BE2C (cell line): ENCODE results near the gene DNAH10. TPM values are rescaled to one million over a fixed set of nuclear protein-coding genes. Genes with fewer than 3 reads are reported as not detected.

Experiments
- DNase-seq: peaks from one replicate; pipeline ENCODE4 v3.0.0-alpha.2; 2020
- H3K27me3 ChIP-seq: fragments of 250-450 bp; sonication (Bioruptor Pico); 2 replicates; pipeline ENCODE4 v1.5.1; 2020; ENCODE audit warnings: mild to moderate bottlenecking
- H3K36me3 ChIP-seq: fragments of 250-450 bp; sonication (Bioruptor Pico); 2 replicates; pipeline ENCODE4 v1.5.1; 2020; ENCODE audit warnings: mild to moderate bottlenecking
- H3K4me1 ChIP-seq: fragments of 250-450 bp; sonication (Bioruptor Pico); 2 replicates; pipeline ENCODE4 v1.5.1; 2020
- H3K4me3 ChIP-seq: 2 replicates; pipeline ENCODE4 v1.5.1; 2011; ENCODE audit warnings: low read depth, low read length
- H3K9me3 ChIP-seq: fragments of 250-450 bp; sonication (Bioruptor Pico); 2 replicates; pipeline ENCODE4 v1.5.1; 2020
- polyA plus RNA-seq: library from polyadenylated mRNA; unstranded; fragments of >200 nt; gene quantifications from one replicate; pipeline ENCODE4 v1.2.1, GENCODE V29; 2012; ENCODE audit warnings: low read depth, missing spikeins; ENCODE audit not compliant: insufficient read length, insufficient read depth
- TF ChIP-seq, protein P1 (sequence below): IDR thresholded peaks from 2 replicates; pipeline ENCODE4 v1.5.1; 2012; ENCODE audit warnings: mild to moderate bottlenecking, low read depth, low read length

The DNAH10 gene, protein sequence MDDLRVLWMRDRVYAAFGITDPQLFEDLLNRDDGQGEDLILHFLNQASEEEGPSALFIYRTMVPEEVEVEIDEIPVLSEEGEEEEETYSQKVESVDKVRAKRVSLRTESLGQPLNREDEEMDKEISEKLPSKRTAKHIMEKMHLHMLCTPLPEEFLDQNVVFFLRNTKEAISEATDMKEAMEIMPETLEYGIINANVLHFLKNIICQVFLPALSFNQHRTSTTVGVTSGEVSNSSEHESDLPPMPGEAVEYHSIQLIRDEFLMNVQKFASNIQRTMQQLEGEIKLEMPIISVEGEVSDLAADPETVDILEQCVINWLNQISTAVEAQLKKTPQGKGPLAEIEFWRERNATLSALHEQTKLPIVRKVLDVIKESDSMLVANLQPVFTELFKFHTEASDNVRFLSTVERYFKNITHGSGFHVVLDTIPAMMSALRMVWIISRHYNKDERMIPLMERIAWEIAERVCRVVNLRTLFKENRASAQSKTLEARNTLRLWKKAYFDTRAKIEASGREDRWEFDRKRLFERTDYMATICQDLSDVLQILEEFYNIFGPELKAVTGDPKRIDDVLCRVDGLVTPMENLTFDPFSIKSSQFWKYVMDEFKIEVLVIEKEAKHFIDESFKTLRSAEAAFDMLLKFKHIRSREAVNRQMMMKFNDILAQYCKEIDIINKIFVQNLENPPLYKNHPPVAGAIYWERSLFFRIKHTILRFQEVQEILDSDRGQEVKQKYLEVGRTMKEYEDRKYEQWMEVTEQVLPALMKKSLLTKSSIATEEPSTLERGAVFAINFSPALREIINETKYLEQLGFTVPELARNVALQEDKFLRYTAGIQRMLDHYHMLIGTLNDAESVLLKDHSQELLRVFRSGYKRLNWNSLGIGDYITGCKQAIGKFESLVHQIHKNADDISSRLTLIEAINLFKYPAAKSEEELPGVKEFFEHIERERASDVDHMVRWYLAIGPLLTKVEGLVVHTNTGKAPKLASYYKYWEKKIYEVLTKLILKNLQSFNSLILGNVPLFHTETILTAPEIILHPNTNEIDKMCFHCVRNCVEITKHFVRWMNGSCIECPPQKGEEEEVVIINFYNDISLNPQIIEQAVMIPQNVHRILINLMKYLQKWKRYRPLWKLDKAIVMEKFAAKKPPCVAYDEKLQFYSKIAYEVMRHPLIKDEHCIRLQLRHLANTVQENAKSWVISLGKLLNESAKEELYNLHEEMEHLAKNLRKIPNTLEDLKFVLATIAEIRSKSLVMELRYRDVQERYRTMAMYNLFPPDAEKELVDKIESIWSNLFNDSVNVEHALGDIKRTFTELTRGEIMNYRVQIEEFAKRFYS (N-terminal part only)
- polyA plus RNA-seq: 4.9 TPM

DNA sequence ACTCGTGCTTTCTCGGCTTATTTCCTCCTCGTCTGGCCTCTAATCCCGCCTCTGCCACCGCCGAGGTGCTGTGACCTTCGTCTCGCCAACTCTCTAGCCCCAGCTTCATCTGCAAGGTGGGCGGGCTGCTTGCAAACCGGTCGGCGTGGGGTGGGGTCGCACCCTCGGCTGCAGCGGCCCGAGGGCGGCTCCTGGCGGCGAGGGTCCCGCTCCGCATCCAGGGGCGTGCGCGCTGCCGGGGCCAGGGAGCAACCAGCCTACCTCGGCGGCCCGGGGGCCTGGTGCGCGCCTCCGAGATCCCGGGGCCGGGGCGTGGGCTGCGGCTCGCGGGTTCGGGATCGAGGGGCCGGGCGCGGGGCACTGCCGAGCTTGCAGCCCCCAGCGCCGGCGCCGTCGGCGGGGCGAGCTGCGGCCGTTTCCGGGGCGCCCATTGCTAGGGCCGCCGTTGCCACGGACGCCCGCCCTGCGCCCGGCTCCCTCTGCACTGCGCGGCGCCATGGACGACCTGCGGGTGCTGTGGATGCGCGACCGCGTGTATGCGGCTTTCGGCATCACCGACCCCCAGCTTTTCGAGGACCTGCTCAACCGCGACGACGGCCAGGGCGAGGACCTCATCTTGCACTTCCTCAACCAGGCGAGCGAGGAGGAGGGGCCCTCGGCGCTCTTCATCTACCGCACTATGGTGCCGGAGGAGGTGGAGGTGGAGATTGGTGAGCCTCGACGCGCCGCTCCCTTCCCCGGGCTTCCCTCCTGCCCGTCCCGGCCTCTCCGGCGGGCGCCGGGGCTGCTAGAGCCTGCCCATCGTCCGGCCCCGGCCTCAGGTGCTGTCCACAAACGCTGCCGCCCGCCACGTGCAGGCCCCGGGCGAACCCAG, at the start of gene DNAH10:
Gene DNAH10 (plus strand): TSS at position 461 of the 874 bp plus-strand sequence. CDS start 36 bp downstream, at position 497.
- peak; percentile 81 for DNase-seq
- Histone ChIP-seq H3K4me3 (peak within 1 kb of the TSS; percentile 56), H3K9me3 (no peaks in the 10 kb centered on the region), H3K4me1 (no peaks in the 10 kb centered on the region), H3K27me3 (peaks cover 2% of the 10 kb centered on the region; the same call in 1 of the 2 replicates), H3K36me3 (no peaks in the 10 kb centered on the region)
- TF ChIP-seq, protein P1, sequence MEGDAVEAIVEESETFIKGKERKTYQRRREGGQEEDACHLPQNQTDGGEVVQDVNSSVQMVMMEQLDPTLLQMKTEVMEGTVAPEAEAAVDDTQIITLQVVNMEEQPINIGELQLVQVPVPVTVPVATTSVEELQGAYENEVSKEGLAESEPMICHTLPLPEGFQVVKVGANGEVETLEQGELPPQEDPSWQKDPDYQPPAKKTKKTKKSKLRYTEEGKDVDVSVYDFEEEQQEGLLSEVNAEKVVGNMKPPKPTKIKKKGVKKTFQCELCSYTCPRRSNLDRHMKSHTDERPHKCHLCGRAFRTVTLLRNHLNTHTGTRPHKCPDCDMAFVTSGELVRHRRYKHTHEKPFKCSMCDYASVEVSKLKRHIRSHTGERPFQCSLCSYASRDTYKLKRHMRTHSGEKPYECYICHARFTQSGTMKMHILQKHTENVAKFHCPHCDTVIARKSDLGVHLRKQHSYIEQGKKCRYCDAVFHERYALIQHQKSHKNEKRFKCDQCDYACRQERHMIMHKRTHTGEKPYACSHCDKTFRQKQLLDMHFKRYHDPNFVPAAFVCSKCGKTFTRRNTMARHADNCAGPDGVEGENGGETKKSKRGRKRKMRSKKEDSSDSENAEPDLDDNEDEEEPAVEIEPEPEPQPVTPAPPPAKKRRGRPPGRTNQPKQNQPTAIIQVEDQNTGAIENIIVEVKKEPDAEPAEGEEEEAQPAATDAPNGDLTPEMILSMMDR: peak; percentile 59

DNA sequence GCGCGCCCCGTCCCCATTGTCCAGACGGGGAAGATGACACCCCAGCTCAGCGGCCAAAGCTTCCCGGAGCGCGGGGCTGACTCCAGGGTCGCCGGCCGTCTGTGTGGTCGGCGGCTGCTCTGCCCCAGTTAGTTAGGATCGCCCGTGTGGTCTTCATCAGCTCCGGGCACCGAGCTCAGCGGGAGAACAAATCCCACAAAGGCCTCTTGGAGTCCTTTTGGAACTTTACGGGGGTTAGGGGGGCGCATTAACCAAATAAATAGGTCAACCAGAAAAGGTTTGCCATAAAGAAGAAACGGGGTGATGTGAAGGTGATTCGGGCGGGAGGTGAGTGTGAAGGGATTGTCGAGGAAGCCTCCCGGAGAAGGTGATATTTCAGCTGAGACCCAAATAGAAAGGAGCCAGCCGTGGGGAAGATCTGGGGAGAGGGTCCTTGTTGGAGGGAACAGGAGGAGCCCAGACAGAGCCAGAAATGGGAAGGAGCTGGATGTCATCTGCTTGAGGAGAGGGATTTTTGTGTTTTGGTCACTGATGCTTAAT, 49.3 kb upstream of the DNAH10 start:
- no peak for DNase-seq
- Histone ChIP-seq H3K36me3 (peaks cover 4% of the 10 kb centered on the region; the same call in 1 of the 2 replicates), H3K9me3 (no peaks in the 10 kb centered on the region), H3K4me3 (peak overlapping the region; percentile 86), H3K4me1 (peaks cover 5% of the 10 kb centered on the region; the same call in 1 of the 2 replicates), H3K27me3 (no peaks in the 10 kb centered on the region)
- TF ChIP-seq, protein P1: no peak

DNA sequence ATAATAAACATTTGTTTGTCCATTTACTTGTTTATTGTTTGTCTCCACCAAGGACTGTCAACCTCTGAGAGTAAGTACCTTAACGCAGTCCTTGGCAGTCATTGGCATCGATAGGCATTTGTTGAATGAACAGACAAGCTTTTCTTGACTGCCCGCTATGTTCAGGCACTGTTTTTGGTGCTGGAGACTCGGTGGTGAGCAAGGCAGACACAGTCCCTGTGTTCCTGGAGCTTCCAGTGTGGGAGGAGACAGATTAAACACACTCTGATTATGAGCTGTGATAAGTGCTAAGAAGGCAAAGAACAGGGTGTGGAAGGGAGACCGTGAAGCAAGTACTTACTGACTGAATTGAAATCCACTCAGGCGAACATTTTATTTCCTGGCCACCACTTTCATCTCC, 48.7 kb upstream of the DNAH10 start:
- TF ChIP-seq, protein P1: no peak
- Histone ChIP-seq H3K4me1 (peaks cover 5% of the 10 kb centered on the region; the same call in 1 of the 2 replicates), H3K4me3 (peak overlapping the region; percentile 86), H3K9me3 (no peaks in the 10 kb centered on the region), H3K27me3 (no peaks in the 10 kb centered on the region), H3K36me3 (peaks cover 4% of the 10 kb centered on the region; the same call in 1 of the 2 replicates)
- DNase-seq: no peak

DNA sequence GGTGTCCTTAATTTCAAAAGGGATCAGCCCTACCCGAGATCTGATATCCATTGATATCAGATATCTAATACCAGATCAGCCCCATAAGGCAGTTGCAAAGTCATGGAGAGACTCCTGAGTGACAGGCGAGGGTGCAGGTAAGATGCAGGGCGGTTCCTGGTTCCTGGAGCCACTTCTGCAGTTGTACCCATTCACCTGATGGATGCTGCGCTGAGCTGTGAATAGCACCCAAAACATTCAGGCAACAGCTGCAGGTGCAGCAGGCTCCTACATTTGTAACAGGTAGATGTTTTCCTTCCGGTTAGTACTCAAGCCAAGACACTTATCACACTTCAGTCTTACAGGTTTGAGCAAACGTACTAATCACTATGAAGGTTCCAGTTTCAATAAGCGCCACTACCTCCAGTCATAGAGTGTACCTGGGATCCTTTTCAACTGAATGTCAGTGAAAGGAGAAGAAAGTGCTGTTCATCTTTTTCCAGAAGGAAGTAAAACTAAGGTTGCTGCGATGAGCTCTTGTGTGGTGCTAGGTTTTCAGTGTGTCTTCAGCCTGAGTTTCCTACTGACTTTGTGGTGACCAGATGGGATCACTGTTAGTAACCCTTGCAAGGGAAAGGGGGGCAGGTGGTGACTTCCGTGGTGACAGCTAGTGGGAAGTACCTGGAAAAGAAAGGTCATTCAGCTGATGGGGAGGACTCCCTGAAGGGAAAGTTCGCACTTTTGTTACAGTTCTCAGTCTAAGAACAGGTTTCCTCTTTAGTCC, 48.1 kb upstream of the DNAH10 start:
- Histone ChIP-seq H3K4me3 (peak overlapping the region; percentile 86), H3K9me3 (no peaks in the 10 kb centered on the region), H3K27me3 (no peaks in the 10 kb centered on the region), H3K4me1 (peaks cover 7% of the 10 kb centered on the region), H3K36me3 (peaks cover 4% of the 10 kb centered on the region; the same call in 1 of the 2 replicates)
- no peak for DNase-seq
- TF ChIP-seq, protein P1: no peak
